Measurements from ENCODE around the gene LRRIQ1.

DNA sequence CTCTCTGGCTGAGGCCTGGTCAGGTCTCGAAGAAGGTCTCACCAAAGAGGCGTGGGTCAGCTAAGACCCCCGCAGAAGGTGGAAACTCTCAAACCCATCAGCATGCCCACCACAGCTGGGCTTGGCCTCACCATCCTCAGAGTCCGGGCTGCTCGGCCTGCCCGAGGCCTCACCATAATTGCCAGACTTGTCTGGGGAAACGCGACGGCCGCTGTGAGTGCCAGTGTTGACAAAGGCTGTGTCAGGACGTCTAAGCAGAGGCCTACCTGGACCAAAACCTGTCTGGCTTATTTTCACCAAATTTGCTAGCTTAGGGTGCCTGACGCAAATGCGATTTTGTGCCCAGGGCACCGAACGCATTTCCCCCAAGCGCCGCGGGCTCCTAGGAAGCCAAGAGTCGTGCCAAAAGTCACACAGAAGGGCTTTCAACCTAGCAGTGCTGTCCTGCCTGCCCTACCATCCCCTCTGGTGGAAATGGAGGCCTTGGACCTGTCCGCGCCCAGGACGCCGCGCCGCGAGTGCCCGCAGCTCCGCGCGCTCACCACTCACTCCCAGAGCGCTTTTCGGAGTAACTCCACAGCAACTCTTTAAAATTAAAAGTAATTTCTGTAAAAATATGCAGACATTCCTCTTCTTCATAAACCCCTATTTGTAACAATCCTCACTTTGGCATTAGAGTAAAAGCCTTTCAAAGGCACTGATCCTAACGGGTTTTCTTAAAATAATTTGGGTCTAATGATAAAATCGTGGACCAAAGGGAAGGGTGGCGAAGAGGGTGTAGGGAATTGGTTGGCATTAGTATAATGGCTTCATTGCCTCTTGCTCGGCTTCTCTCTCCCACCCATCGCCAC lies 242.7 kb downstream of the LRRIQ1 start:
- TF ChIP-seq, protein P1, sequence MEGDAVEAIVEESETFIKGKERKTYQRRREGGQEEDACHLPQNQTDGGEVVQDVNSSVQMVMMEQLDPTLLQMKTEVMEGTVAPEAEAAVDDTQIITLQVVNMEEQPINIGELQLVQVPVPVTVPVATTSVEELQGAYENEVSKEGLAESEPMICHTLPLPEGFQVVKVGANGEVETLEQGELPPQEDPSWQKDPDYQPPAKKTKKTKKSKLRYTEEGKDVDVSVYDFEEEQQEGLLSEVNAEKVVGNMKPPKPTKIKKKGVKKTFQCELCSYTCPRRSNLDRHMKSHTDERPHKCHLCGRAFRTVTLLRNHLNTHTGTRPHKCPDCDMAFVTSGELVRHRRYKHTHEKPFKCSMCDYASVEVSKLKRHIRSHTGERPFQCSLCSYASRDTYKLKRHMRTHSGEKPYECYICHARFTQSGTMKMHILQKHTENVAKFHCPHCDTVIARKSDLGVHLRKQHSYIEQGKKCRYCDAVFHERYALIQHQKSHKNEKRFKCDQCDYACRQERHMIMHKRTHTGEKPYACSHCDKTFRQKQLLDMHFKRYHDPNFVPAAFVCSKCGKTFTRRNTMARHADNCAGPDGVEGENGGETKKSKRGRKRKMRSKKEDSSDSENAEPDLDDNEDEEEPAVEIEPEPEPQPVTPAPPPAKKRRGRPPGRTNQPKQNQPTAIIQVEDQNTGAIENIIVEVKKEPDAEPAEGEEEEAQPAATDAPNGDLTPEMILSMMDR (IDR thresholded peaks at IDR 0.05) = no peak
- TF ChIP-seq ZFX (IDR thresholded peaks at IDR 0.05; ENCODE audit: borderline replicate concordance) = no peak
